Measurements from ENCODE around the gene CDKN1C.

CDKN1C gene

DNA sequence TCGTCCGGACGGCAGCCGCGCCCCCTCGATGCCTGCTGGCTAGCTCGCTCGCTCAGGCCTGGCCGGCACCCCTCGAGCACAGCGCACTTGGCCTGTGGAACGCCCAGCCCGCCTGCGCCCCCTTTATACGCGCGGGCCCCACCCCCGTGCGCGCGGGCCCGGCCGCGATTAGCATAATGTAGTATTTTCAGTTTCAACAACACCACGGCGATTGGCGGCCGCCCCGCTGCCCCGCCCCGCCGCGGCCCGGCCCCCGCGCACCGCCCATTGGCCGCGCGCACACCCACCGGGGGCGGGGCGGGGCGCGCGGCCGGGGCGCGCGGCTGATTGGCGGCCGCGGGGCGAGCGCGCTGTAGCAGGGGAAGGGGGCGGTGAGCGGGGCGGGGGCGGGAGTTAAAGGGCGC is at the start of gene CDKN1C:
TSS of gene CDKN1C (minus strand) at position 98 of the 404 bp plus-strand sequence. CDS start 319 bp downstream, outside the sequence.
- DNase-seq: no peak

GRCh38 chr11:2934611-2935239 is 49.1 kb upstream of the CDKN1C start:
- DNase-seq: no peak

GRCh38 chr11:2934021-2934550 is 48.5 kb upstream of the CDKN1C start:
- DNase-seq: no peak

- DNase-seq: no peak
Observed at GRCh38 chr11:2933375-2934020, 47.9 kb upstream of the CDKN1C start.

DNA sequence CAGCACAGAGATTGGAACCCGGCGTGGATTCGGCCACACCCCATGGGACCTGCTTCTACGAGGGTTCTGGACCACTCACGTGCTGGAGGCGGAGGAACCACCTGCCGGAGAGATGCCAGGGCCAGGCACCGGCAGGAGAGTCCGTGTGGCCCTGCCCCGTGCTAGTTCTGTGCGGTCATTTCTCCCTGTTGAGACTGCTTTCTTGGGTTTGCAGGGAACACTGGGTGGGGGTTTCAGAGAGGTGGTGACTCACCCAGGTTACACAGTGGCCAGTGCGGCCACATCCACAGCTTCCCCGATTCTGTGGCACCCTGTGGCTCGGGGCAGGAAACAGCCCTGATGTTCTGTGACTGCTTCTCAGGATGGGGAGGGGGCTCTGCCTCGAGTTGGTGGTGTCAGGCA is 47.3 kb upstream of the CDKN1C start:
- DNase-seq: no peak

GRCh38 chr11:2931771-2932738 is 46.5 kb upstream of the CDKN1C start:
- no peak for DNase-seq

- DNase-seq: no peak
Observed at GRCh38 chr11:2931420-2931746, 45.8 kb upstream of the CDKN1C start.

- DNase-seq: no peak
Observed at GRCh38 chr11:2930704-2931419, 45.3 kb upstream of the CDKN1C start.

GRCh38 chr11:2929950-2930703 is 44.6 kb upstream of the CDKN1C start:
- DNase-seq: no peak

DNA sequence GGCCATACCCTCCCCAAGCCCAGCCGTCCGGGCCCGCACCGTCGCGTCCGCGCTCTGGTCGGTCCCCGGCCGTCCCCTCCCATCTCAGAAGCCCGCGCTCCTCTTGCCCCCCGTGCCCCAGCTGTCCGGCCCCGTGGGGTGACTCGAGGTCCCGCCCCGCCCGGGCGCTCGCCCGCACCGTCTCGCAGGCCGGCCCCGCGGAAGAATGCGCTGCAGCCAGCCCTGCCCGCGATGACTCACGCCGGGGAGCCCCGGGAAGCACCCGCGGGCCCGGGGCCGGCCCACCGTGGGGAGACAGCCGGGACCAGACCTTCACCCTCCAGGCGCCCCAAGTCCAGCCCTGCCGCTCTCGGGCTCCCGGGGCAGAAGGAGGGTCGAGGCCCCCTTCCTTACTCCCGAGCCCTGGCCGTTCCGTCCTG is 44.0 kb upstream of the CDKN1C start:
- no peak for DNase-seq

DNA sequence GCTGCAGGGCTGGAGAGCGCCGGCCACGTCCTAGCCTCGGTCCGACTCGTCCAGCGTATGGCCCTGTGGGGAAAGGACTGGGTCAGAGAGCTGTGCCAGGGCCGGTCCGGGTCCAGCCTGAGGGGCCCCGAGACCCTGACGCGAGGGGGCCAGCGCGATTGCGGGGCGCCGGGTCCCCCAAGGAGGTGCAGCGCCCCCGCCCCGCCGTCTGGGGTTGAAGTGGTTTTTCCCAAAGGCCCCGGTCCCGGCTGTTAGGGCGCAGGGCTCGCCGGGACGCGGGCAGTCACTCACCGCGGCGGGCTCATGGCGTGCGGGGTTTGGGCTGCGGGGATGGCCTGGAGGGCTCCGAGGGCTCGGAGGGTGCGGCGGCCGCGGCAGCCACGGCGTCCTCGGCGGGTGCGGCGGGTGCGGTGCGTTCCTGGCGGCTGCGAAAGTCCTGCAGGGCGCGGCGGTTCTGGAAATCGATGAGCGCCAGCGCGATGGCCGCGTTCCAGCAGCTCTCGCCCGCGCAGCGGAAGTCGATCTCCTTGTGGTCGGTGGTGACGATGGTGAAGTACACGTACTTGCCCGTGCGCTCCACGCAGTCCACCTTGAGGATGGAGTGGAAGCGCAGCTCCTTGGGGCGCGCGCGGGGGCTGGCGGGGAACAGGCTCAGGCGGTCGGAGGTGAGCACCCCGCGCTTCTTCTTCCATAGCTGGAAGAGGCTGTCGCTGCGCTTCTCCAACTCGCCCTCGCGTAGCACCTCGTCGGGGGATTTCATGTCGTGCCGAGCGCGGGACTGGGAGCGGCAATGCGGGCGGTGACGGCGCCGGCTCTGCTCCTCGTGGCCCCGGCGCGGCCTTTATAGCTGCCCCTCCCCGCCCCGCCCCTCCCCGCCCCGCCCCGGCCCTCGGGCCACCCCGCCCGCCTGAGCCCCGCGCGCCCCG is 43.3 kb upstream of the CDKN1C start, which contains the start of gene PHLDA2:
TSS of gene PHLDA2 (minus strand) at position 816 of the 926 bp plus-strand sequence. CDS start at position 760, 56 bp downstream.
- DNase-seq: no peak

GRCh38 chr11:2927851-2928604 is 42.5 kb upstream of the CDKN1C start:
- no peak for DNase-seq

- DNase-seq: no peak
Observed at GRCh38 chr11:2927121-2927800, 41.7 kb upstream of the CDKN1C start.

DNA sequence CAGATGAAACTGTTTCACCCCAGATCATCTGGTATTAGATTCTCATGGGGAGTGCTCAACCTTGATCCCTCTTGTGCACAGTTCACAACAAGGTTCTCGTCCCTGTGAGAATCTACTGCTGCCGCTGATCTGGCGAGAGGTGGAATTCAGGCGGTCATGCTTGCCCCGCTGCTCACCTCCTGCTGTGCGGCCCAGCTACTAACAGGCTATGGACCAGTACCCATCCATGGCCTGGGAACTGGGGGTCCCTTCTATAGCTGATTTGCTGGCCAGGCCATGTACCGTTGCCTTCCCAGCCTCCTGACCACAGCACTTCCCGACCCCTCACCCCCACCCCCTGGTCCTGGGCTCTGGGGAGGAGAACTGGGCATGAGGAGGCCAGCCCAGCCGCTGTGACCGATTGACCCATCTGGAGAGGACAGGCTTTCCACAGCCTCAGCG is 41.1 kb upstream of the CDKN1C start:
- no peak for DNase-seq

DNA sequence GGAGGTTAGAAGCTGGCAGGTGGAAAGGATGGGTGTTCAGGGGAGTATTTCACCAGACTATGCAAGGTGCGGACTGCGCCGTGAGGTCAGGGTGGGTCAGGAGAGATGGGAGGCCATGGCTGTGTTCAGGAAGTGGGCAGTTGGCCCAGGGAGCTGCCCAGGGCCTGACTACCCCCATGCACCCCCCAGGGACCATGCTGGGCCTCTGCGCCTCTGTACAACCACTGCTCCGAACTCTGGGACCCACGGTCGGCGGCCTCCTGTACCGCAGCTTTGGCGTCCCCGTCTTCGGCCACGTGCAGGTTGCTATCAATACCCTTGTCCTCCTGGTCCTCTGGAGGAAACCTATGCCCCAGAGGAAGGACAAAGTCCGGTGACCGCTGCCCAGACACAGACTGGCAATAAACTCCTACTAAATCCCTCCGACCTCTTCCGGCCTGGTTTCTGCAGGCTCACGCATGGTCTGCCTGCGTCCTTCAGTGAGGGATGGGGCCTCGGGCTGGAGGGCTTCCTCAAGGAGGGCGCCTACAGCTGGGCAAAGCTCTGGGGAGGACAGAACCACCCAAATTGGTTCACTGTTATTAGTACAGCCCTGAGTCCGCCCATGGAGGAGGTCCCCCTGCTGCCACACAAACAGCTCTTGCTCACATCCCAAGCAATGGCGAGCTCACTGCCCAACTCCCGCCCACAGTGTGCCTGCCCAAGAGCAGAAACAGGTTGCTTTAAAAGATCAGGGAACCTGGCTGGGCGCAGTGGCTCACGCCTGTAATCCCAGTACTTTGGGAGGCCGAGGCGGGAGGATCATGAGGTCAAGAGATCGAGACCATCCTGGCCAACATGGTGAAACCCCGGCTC is 39.5 kb upstream of the CDKN1C start:
- no peak for DNase-seq

- no peak for DNase-seq
Observed at GRCh38 chr11:2924381-2924780, 38.8 kb upstream of the CDKN1C start.

GRCh38 chr11:2923446-2924375 is 38.1 kb upstream of the CDKN1C start:
- DNase-seq: no peak
